Effector memory CD4-positive, alpha-beta T cell (primary cell): Measurements from ENCODE around the gene RAB9B.
"Not testable (repeated sequence)": the region's sequence is repeated elsewhere in the genome, so short reads cannot be mapped to it uniquely, and the experiment has no call there.

ENCODE experiments used
- DNase-seq, 3 donors: peaks; one replicate each; pipeline ENCODE4 v3.0.0-alpha.2; 2020
- H3K27ac ChIP-seq: 2 replicates; pipeline ENCODE4 v1.7.0; 2013; ENCODE audit warnings: mild to moderate bottlenecking, low read length, moderate library complexity; ENCODE audit not compliant: insufficient read depth, poor library complexity, severe bottlenecking
- H3K27me3 ChIP-seq: replicated peaks from 2 replicates; pipeline ENCODE4 v1.7.0; 2013; ENCODE audit warnings: mild to moderate bottlenecking, low read length; ENCODE audit not compliant: insufficient read depth, control insufficient read depth, poor library complexity, severe bottlenecking
- H3K36me3 ChIP-seq: 2 replicates; pipeline ENCODE4 v1.7.0; 2013; ENCODE audit warnings: mild to moderate bottlenecking, low read length, moderate library complexity; ENCODE audit not compliant: control insufficient read depth, insufficient read depth
- H3K4me1 ChIP-seq: 2 replicates; pipeline ENCODE4 v1.7.0; 2013; ENCODE audit warnings: low read length, mild to moderate bottlenecking; ENCODE audit not compliant: control insufficient read depth, insufficient read depth, poor library complexity, severe bottlenecking
- H3K4me3 ChIP-seq: 2 replicates; pipeline ENCODE4 v1.7.0; 2013; ENCODE audit warnings: low read length, low read depth, mild to moderate bottlenecking; ENCODE audit not compliant: insufficient read depth, poor library complexity, severe bottlenecking
- H3K9me3 ChIP-seq: 2 replicates; pipeline ENCODE4 v1.7.0; 2013; ENCODE audit warnings: mild to moderate bottlenecking, low read length, moderate library complexity; ENCODE audit not compliant: control insufficient read depth

Gene RAB9B

DNA sequence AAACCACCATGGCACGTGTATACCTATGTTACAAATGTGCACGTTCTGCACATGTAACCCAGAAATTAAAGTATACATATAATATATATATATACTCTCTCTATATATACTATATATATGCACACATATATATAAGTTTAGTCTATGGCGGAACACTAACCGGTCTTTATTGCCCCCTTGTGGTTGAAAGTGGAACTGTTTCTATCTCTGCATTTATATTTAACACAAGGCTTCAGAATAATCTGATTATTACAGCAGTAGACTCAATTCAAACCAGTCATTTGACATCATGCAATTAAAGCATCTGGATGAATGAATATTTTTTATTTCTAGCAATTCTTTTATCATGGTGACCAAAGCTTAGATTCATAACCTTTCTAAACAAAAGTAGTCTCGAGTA is 14.6 kb downstream of the RAB9B start:
- Histone ChIP-seq H3K27ac (no peak overlapping the region), H3K4me3 (no peak overlapping the region), H3K4me1 (no peaks in the 10 kb centered on the region), H3K36me3 (no peaks in the 10 kb centered on the region), H3K9me3 (no peaks in the 10 kb centered on the region), H3K27me3 (no peaks in the 10 kb centered on the region)
- DNase-seq: no peak

DNA sequence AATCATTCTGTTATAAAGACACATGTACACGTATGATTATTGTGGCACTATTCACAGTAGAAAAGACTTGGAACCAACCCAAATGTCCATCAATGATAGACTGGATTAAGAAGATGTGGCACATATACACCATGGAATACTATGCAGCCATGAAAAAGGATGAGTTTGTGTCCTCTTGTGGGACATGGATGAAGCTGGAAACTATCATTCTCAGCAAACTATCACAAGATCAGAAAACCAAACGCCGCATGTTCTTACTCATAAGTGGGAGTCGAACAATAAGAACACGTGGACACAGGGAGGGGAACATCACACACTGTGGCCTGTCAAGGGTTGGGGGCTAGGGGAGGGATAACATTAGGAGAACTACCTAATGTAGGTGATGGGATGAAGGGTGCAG is 15.0 kb downstream of the RAB9B start:
- not testable (repeated sequence) for H3K27me3 ChIP-seq

DNA sequence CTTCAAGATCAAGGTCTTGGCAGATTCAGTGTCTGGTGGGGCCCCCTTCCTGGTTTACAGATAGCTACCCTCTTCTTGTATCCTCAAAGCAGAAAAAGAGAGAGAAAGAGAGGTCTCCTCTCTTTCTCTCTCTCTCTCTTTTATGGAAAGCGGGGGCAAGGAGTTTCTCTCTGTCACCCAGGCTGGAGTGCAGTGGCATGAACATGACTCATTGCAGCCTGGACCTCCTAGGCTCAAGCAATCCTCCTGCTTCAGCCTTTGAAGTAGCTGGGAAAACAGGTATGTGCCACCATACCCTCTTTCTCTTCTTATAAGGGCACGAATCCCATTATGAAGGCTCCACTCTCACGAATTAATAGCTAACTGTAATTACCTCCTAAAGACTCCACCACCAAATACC is 20.2 kb downstream of the RAB9B start:
- H3K4me3 ChIP-seq: no peak overlapping the region
- H3K9me3 ChIP-seq: no peaks in the 10 kb centered on the region
- no peaks in the 10 kb centered on the region for H3K4me1 ChIP-seq
- no peak overlapping the region for H3K27ac ChIP-seq
- H3K36me3 ChIP-seq: no peaks in the 10 kb centered on the region
- H3K27me3 ChIP-seq: no peaks in the 10 kb centered on the region
- DNase-seq: no peak

More for the DNA sequence above, 15.0 kb downstream of the RAB9B start:
- not testable (repeated sequence) for H3K36me3 ChIP-seq, H3K9me3 ChIP-seq, H3K4me1 ChIP-seq, DNase-seq, H3K27ac ChIP-seq, H3K4me3 ChIP-seq

DNA sequence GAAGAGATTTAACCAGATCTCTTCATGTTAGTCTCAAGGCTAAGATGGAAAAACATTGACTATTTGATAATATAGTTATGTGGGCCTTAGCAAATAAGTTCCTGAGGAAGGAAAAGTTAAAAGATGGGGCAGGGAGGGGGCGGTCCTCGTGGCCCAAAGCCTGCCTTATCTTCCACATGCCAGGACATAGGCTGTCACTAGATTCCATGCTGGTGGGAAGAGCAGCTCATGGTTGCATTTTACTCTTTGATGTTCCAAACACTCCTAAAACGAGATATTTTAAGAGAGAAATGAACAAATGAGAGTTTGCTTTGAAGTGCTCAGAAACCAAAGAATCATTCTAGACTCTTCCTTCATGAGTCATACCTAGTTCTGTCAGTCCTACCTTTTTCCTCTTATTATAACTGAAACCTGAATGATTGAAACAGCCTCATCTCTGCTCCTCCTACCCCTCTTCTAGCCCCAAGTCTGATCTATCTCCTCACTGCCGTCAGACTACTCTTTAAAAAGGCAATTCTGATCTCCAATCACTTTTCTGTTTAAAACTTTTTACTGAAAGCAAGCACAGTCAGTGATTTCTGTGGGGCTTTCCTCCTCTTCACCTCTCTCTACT is 25.1 kb downstream of the RAB9B start:
- Histone ChIP-seq H3K4me1 (no peaks in the 10 kb centered on the region), H3K9me3 (no peaks in the 10 kb centered on the region), H3K4me3 (no peak overlapping the region), H3K27ac (no peak overlapping the region), H3K36me3 (no peaks in the 10 kb centered on the region), H3K27me3 (no peaks in the 10 kb centered on the region)
- DNase-seq: no peak

DNA sequence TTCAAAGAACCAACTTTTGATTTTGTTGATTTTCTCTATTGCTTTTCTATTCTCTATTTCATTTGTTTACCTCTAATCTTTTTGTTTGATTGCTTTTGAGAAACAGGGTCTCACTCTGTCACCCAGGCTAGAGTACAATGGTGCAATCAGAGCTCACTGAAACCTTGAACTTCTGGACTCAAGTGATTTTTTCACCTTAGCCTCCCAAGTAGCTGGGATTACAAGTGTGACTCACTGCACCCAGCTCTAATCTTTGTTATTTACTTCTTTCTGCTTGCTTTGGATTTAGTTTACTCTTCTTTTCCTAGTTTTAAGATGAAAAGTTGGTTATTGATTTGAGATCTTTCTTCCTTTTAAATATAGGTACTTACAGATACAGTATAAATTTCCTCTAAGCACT is 26.2 kb downstream of the RAB9B start:
- Histone ChIP-seq H3K9me3 (no peaks in the 10 kb centered on the region), H3K4me3 (no peak overlapping the region), H3K27ac (no peak overlapping the region), H3K36me3 (no peaks in the 10 kb centered on the region), H3K27me3 (no peaks in the 10 kb centered on the region), H3K4me1 (no peaks in the 10 kb centered on the region)
- DNase-seq: no peak

DNA sequence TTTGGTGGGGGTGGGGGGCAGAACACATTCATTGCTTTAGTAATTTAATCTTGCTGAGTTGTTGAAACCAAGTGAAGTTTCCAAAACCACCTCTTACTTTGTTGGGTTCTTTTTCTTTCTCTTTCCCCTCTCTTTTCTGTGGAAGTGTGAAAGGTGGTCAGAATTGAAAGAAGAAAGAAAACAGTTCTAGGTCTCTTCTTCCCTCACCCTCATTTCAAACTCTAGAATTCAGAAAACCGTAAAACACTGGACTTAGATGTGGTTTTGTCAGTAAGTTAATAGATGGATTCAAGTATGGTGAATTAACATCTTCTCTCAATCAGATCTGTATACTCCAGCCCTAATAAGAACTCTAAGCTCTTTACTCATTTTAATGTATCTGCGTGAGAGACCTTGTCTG is 31.7 kb downstream of the RAB9B start:
- H3K36me3 ChIP-seq: no peaks in the 10 kb centered on the region
- no peak overlapping the region for H3K4me3 ChIP-seq
- no peaks in the 10 kb centered on the region for H3K4me1 ChIP-seq

DNA sequence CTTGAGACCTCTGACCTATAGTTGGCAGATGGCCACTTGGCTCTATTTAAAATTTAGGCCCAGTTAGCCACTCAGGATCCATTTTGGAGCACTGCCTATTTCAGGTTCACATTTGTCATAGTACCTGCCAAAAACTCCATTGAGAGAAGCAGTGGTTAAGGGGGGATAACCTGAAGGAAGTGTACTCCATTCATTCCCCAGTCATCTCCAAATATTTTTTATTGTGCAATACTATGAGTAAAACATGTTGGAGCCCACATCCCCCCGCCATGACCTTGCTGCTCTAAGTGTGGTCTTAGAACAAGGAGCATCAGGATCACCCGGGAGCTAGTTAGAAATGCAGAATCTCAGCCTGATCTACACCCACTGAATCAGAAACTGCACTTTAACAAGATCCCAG is 34.4 kb downstream of the RAB9B start:
- no peak overlapping the region for H3K4me3 ChIP-seq
- no peaks in the 10 kb centered on the region for H3K4me1 ChIP-seq
- no peak overlapping the region for H3K27ac ChIP-seq
- H3K36me3 ChIP-seq: no peaks in the 10 kb centered on the region
- H3K27me3 ChIP-seq: no peaks in the 10 kb centered on the region
- H3K9me3 ChIP-seq: no peaks in the 10 kb centered on the region
- no peak for DNase-seq

More for the DNA sequence above, 31.7 kb downstream of the RAB9B start:
- Histone ChIP-seq H3K27ac (no peak overlapping the region), H3K9me3 (no peaks in the 10 kb centered on the region), H3K27me3 (no peaks in the 10 kb centered on the region)
- no peak for DNase-seq

DNA sequence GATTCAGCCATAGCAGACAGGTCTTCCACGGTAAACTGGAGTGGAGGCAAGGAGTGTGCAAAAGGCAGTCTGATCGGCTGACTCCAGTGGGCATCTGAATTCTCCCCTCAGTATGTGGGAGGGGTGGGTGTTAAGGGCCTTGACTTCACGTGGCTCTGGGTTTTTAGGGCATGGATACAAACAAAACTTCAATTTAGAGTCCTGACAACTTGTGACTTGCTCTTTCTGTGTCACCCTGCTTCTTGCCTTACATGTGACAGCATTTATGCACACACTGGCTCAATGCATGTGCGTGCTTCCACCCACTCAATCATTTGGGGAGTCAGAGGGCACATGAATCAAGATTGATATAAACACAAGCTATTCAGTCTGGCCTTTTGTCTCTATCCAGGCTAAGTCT is 37.9 kb downstream of the RAB9B start:
- Histone ChIP-seq H3K27ac (no peak overlapping the region), H3K27me3 (no peaks in the 10 kb centered on the region), H3K4me3 (no peak overlapping the region), H3K9me3 (no peaks in the 10 kb centered on the region), H3K4me1 (no peaks in the 10 kb centered on the region), H3K36me3 (no peaks in the 10 kb centered on the region)
- DNase-seq: no peak

DNA sequence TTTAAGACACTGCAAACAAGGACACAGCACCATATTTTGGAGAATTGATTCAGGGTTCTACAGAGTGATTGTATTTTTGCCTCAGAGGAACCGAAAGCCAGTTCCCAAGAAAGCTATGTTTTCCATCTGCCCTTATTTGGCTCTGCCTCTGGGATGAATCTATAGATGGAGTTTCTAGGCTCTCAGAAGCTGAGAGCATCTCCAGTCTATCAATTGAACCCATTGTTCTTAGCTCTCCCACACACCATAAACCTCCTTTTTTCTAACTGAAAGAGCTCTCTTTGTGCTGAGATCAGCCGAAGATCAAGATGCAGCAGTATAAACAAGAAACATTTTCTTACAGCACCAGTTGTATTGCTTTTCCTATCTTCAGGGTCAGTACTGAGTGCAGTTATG is 38.5 kb downstream of the RAB9B start:
- Histone ChIP-seq H3K27ac (no peak overlapping the region), H3K36me3 (no peaks in the 10 kb centered on the region), H3K4me1 (no peaks in the 10 kb centered on the region), H3K4me3 (no peak overlapping the region), H3K27me3 (no peaks in the 10 kb centered on the region), H3K9me3 (no peaks in the 10 kb centered on the region)
- no peak for DNase-seq

DNA sequence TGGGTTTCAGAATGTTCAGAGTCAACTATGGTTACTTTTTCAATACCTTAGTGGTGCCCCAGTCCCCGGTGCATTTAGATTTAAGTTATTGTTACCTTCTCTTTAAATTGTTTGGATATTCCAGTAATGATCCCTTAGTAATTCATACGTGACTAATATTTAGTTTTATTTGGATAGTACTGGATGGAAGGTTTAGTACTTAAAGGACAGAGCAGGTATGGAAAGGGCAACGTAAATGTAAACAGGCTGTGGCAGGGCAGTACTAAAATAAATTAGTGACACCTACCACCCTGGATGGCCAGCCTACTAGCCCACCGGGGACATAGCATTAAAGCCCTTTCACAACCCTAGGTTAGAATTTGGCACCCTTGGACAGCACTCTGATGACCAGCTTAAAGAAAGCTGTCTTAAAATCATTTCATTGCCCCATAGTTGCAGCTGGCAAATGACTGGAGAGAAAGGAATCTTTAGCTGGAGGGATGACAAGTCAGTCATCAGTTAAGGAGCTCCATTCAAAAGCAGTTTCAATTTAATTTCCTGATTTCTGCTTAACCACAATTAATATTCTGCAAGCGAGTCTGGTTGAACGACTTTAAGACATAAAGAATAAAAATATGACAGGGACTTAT is 39.0 kb downstream of the RAB9B start:
- H3K4me3 ChIP-seq: no peak overlapping the region

More for the DNA sequence above, 39.0 kb downstream of the RAB9B start:
- Histone ChIP-seq H3K27ac (no peak overlapping the region), H3K4me1 (no peaks in the 10 kb centered on the region), H3K36me3 (no peaks in the 10 kb centered on the region), H3K9me3 (no peaks in the 10 kb centered on the region), H3K27me3 (no peaks in the 10 kb centered on the region)
- no peak for DNase-seq
